ENCODE measurements around the gene IL17RA.

IL17RA gene

GRCh38 chr22:17106161-17106784 is 21.5 kb downstream of the IL17RA start:
- ATAC-seq (peak; percentile 34), DNase-seq (no peak)

- peak; percentile 64 for ATAC-seq
- DNase-seq: peak; percentile 42
Measured at GRCh38 chr22:17106785-17107546, 22.2 kb downstream of the IL17RA start.

GRCh38 chr22:17107547-17107810 is 22.7 kb downstream of the IL17RA start:
- ATAC-seq: no peak
- no peak for DNase-seq

- DNase-seq: no peak
- no peak for ATAC-seq
Measured at GRCh38 chr22:17108256-17109112, 23.7 kb downstream of the IL17RA start.

- DNase-seq (no peak), ATAC-seq (no peak)
Measured at GRCh38 chr22:17109113-17109865, 24.5 kb downstream of the IL17RA start.

GRCh38 chr22:17109976-17110375 is 25.2 kb downstream of the IL17RA start:
- no peak for DNase-seq
- ATAC-seq: no peak

- DNase-seq: no peak
- no peak for ATAC-seq
Measured at GRCh38 chr22:17110791-17111550, 26.2 kb downstream of the IL17RA start.

GRCh38 chr22:17112491-17113042 is 27.8 kb downstream of the IL17RA start:
- DNase-seq (no peak), ATAC-seq (no peak)

- ATAC-seq: no peak
Measured at GRCh38 chr22:17113600-17113999, 28.8 kb downstream of the IL17RA start.

GRCh38 chr22:17114173-17114897 is 29.5 kb downstream of the IL17RA start:
- ATAC-seq (no peak), DNase-seq (no peak)

More at GRCh38 chr22:17113600-17113999, 28.8 kb downstream of the IL17RA start:
- DNase-seq: no peak

GRCh38 chr22:17114898-17115235 is 30.1 kb downstream of the IL17RA start:
- DNase-seq: no peak
- ATAC-seq: no peak

GRCh38 chr22:17115236-17115635 is 30.4 kb downstream of the IL17RA start:
- ATAC-seq (no peak), DNase-seq (no peak)

- ATAC-seq: no peak
- DNase-seq: no peak
Measured at GRCh38 chr22:17115945-17116565, 31.3 kb downstream of the IL17RA start.

- ATAC-seq (no peak), DNase-seq (no peak)
Measured at GRCh38 chr22:17116572-17117330, 32.0 kb downstream of the IL17RA start.

GRCh38 chr22:17117400-17117799 is 32.6 kb downstream of the IL17RA start:
- DNase-seq: no peak
- ATAC-seq: no peak

GRCh38 chr22:17117890-17118289 is 33.1 kb downstream of the IL17RA start:
- ATAC-seq: no peak
- DNase-seq: no peak

GRCh38 chr22:17118342-17118741 is 33.5 kb downstream of the IL17RA start:
- no peak for DNase-seq

GRCh38 chr22:17119481-17120202 is 34.8 kb downstream of the IL17RA start:
- DNase-seq: peak; percentile 40
- no peak for ATAC-seq

More at GRCh38 chr22:17118342-17118741, 33.5 kb downstream of the IL17RA start:
- ATAC-seq: no peak

- DNase-seq: peak; percentile 70
- peak; percentile 48 for ATAC-seq
Measured at GRCh38 chr22:17120281-17120680, 35.5 kb downstream of the IL17RA start.
